Activated CD4-positive, alpha-beta T cell treated with anti-CD3 and anti-CD28 coated beads for 24 hours (primary cell): ENCODE results near the gene CBLN3.
"Not testable (repeated sequence)": the region's sequence is repeated elsewhere in the genome, so short reads cannot be mapped to it uniquely, and the experiment has no call there.

ENCODE experiments used
- DNase-seq, 2 donors: peaks; one replicate each; pipeline ENCODE4 v3.0.0-alpha.2; 2020; ENCODE audit warnings: low read depth in 2 of 2

The CBLN3 gene

GRCh38 chr14:24429395-24430142, at the start of gene CBLN3, which contains the start of gene KHNYN:
Gene CBLN3, minus strand, starts transcription at chr14:24429668. Its CDS starts 614 bp downstream, at chr14:24429054.
Gene KHNYN, plus strand, starts transcription at chr14:24429954. Its CDS starts 777 bp downstream, at chr14:24430731.
- DNase-seq: peak; percentile 78 to 82

DNA sequence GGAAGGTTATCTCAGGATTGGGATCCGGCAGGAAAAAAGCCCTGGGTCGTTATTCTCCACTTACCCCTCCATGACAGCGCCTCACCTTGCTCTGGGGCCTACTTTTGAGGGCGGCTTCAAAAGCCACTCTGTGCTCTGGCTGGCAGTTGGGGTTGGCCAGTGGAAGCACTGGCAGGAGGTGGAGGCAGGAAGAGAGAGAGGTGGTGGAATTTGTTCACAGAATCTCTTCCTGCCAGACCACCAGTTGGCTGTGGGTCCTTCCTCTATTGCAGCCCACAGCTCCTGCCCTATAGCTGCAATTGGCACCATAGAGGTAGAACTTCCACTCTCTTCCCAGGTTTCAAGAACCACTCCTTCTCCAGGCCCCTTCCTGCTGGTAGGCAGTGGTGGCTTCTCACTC, 45.8 kb upstream of the CBLN3 start:
- DNase-seq: no peak

DNA sequence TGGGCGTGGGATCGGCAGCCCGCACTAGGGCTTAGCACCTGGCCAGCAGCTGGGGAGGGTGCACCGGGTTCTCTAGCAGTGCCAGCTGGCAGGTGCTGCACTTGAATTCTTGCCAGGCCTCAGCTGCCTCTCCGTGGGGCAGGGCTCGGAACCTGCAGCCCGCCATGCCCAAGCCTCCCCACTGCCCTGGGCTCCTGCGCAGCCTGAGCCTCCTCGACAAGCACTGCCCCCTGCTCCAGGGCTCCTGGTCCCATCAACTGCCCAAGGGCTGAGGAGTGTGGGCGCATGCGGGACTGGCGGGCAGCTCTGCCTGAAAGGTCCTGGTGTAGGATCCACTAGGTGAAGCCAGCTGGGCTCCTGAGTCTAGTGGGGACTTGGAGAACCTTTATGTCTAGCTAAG, 43.7 kb upstream of the CBLN3 start:
- DNase-seq: no peak

GRCh38 chr14:24470450-24470849, 41.0 kb upstream of the CBLN3 start:
- DNase-seq: not testable (repeated sequence)

DNA sequence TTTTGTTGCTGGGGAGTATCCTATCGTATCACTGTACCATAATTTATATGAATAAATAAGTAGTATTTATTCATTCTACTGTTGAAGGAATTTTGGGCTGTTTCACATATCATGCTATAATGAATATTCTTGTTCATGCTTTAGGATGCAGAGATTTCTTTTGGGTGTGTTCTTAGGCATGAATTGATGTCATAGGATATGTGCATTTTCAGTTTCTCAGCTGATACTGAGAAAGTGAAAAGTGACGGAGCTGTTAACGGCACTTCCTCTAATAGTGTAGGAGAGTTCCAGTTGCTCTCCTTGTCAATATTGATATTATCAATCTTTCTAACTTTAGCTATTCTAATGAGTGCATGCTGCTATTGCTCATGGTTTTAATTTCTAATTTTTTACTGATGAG, 36.3 kb upstream of the CBLN3 start:
- DNase-seq: no peak

DNA sequence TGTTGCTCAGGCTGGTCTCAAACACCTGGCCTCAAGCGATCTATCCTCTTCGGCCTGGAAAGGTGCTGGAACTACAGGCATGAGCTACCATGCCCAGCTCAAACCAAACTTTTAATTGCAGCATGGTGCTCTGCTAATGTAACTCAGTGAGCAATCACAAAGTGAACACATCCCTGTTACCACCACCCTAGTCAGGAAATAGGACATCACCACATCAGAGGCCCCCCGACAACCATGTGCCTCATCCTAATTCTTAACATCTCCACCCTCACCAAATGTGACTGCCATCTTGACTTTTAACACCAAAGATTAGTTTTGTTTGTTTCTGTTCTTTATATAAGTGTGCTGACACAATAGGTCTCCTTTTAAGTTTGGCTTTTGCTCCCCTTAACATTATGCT, 35.9 kb upstream of the CBLN3 start:
- no peak for DNase-seq

- no peak for DNase-seq
Observed at GRCh38 chr14:24463884-24464785, 34.7 kb upstream of the CBLN3 start.

- no peak for DNase-seq
Observed at GRCh38 chr14:24463017-24463883, 33.8 kb upstream of the CBLN3 start.

DNA sequence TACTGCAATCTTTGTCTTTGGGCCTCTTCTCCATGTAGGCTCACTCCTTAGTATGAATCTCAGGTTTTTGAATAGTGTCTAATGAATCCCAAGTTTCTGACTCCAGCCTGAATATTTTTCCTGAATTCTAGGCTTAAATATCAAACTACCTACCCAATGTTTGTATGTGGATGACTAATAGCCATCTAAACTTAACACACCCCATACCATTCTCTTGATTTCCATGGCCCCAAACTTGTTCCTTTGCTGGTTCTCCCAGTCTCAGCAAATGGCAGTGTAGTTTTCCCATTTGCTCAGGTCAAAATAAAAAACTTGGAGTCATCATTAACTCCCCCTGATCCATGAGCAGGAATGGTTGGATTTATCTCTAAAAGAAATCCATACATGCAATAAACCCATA, 31.9 kb upstream of the CBLN3 start:
- no peak for DNase-seq

- DNase-seq: no peak
Observed at GRCh38 chr14:24459331-24459730, 29.9 kb upstream of the CBLN3 start.

GRCh38 chr14:24458736-24459135, 29.3 kb upstream of the CBLN3 start:
- no peak for DNase-seq

GRCh38 chr14:24456980-24457379, 27.5 kb upstream of the CBLN3 start:
- DNase-seq: no peak

DNA sequence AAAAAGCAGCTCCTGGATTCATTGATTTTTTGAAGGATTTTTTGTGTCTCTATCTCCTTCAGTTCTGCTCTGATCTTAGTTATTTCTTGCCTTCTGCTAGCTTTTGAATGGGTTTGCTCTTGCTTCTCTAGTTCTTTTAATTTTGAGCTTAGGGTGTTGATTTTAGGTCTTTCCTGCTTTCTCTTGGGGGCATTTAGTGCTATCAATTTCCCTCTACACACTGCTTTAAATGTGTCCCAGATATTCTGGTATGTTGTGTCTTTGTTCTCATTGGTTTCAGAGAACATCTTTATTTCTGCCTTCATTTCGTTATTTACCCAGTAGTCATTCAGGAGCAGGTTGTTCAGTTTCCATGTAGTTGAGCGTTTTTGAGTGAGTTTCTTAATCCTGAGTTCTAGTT, 21.4 kb upstream of the CBLN3 start:
- DNase-seq: not testable (repeated sequence)

- no peak for DNase-seq
Observed at GRCh38 chr14:24443053-24443665, 13.7 kb upstream of the CBLN3 start.

DNA sequence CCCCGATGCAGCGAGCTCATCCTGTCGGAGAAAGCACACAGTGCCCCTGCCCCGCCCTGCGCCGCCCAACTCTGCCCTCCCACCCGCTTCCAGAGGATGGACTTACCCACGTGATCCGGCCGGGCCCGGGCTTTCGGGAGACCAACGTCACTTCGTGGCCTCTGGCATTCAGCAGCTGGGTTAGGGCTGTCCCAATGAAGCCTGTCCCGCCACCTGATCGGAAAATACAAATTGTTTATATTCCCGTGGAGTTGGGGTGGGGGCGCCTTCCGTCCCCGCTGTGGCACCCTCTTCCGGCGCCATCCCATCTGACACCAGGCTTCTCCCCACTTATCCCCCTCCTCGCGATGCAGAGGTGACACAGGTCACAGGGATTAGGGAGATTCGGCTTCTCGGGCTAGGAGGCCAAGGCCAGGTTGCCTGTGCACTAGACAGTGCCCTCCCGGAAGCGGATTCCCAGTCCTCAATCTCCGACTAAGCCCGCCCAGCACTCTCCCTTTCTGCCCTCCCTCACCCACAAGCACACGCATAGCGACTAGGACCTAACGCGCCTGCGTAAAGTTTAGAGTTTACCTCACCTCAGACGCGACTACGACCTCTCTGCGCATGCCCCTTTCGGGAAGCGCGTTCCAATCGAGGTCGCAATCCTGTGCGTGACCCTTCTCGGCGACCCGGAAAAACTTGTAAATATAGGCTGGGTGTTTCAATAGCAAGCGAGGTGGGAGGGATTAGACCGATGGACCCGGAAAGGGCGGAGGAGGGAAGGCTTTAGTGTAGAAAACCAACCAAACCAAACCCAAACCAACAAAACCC, 13.0 kb upstream of the CBLN3 start, which contains the start of gene SDR39U1:
TSS of gene SDR39U1 (minus strand) at position 537 of the 813 bp plus-strand sequence. CDS start at position 530, 7 bp downstream.
- peak; percentile 90 to 94 for DNase-seq

- DNase-seq: no peak
Observed at GRCh38 chr14:24441904-24442239, 12.4 kb upstream of the CBLN3 start.

GRCh38 chr14:24441485-24441884, 12.0 kb upstream of the CBLN3 start:
- no peak for DNase-seq

DNA sequence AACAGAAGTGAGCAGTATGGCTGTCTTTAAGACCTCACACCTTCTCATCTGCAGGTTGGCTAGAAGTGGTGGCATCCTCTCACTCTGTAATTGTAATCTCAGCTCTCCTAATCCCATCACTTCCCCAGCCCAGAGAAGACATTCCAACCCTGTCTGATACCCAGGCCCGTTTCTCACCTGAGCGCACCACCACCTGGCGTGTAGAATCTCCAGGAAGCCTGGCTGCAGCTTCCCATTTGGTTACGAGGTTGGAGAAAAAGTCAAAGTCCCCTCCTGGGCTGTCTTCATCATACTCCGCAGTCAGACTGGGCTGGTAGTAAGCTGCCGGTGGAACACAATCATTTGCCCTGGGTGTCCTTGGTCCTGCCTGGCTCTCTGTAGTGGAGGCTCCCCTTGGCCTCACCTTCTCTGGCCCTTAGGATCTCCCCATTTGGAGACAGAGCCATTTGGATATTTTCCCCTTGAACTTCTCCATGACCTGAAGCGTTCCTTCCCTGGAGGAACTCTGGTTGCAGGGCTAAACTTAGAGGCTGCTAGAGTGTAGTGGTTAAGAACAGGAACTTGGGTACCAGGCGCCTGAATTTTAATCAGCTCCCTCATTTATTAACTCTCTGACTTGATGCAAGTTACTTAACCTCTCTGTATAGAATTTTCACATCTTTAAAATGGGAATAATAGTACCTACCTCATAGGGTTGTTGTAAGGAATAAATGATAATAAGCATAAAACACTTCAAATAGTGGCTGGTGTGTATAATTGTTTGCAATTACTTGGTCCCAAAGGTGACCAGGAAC, 11.3 kb upstream of the CBLN3 start:
- no peak for DNase-seq

DNA sequence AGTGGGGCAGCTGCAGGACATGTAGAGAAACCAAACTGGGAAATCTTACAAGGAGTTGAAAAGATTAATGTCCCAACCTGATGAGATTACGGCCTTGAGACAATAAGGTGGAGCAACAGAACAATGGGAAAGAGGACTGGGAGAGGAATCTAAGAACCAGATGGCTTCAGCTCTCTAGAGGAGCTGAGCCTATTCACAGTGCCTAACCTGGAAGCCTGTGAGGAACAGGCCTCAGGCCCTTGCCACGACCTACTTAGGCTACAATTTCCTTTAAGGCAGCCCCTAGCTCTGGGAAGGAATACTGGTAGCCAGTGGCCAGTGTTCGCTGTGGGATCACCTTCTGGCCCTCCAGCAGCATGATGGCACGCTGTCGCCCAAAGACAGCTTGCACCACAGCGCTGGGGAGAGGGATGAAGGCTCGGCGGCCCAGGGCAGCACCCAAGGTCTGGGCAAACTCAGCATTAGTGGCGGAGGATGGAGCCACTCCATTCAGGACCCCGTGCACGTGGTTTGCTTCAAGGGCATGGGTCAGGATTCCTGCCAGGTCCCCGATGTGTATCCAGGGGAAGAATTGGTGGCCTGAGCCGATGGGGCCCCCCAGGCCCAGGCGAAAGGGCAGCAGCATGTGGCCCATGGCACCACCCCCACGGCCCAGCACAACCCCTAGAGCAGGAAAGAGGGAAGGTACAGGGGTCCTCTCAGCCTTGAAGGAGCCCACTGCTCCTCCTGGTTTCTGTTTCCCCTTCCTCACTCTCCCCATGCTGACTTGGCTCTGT, 10.6 kb upstream of the CBLN3 start:
- DNase-seq: no peak
